Epithelial cell of proximal tubule (primary cell): ENCODE data around the gene NEIL1. TPM values are rescaled to one million over a fixed set of nuclear protein-coding genes. Genes with fewer than 3 reads are reported as not detected.
"Not testable (repeated sequence)": the region's sequence is repeated elsewhere in the genome, so short reads cannot be mapped to it uniquely, and the experiment has no call there.

Source experiments
- DNase-seq: peaks from one replicate; pipeline ENCODE4 v3.0.0-alpha.2; 2011; ENCODE audit warnings: low read depth
- H3K4me3 ChIP-seq: 2 replicates; pipeline ENCODE4 v1.5.1; 2011; ENCODE audit warnings: low read depth, mild to moderate bottlenecking, low read length
- CTCF ChIP-seq: conservative IDR thresholded peaks from 2 replicates; pipeline ENCODE4 v1.5.1; 2012; ENCODE audit warnings: low read depth, mild to moderate bottlenecking, low read length
- total RNA-seq: library from RNA; depleted of rRNA; stranded (reverse); fragments of >200 nt; gene quantifications from 2 replicates; pipeline ENCODE4 v1.2.3, GENCODE V29; 2015

NEIL1 gene
- total RNA-seq, 1 donor from 2014 or later: 7.6 TPM

GRCh38 chr15:75327005-75327404 lies 19.8 kb upstream of the NEIL1 start:
- no peak for DNase-seq
- TF ChIP-seq CTCF: no peak

DNA sequence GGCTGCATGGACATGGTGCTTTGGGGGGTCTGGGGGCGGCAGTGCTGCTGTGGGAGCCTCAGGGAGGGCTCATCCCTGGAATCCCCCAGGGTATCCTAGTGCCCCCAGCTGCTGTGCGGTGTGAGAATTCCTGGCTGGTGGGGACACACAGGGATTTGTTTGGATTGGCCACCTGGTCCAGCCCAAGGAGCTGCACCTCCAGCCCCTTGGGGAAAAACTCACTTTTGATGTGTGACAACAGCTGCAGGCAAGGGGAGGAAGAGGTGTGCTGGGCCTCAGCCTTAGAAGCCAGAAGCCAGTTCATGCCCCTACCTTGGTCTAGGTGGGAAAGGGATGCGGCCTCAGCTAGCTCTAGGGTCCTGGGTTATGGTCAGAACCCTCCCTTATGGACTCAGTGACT lies 19.3 kb upstream of the NEIL1 start:
- no peak overlapping the region for H3K4me3 ChIP-seq
- TF ChIP-seq CTCF: no peak
- DNase-seq: no peak

More at GRCh38 chr15:75327005-75327404, 19.8 kb upstream of the NEIL1 start:
- no peak overlapping the region for H3K4me3 ChIP-seq

- DNase-seq: no peak
- TF ChIP-seq CTCF: no peak
- H3K4me3 ChIP-seq: no peak overlapping the region
These were observed 18.1 kb upstream of the NEIL1 start for GRCh38 chr15:75328493-75329314.

DNA sequence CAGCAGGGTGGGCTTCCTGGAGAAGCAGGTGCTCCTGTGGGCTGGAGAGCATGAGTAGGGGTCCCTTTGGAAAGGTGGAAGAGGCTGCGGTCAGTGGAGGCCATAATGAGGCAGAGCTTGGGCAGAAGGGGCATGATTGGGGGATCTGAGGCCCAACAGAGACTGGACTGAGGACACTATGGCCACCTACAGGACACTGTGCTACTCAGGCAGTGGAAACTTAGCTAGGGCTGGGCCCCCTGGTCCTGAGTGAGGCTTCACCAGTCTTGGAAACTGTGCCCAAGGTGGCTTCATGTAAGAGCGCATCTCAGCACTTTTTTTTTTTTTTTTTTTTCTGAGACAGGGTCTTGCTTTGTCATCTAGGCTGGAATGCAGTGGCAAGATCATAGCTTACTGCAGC lies 17.3 kb upstream of the NEIL1 start:
- no peak for TF ChIP-seq CTCF
- no peak overlapping the region for H3K4me3 ChIP-seq
- no peak for DNase-seq

GRCh38 chr15:75332093-75332492 lies 14.7 kb upstream of the NEIL1 start:
- not testable (repeated sequence) for H3K4me3 ChIP-seq, DNase-seq

DNA sequence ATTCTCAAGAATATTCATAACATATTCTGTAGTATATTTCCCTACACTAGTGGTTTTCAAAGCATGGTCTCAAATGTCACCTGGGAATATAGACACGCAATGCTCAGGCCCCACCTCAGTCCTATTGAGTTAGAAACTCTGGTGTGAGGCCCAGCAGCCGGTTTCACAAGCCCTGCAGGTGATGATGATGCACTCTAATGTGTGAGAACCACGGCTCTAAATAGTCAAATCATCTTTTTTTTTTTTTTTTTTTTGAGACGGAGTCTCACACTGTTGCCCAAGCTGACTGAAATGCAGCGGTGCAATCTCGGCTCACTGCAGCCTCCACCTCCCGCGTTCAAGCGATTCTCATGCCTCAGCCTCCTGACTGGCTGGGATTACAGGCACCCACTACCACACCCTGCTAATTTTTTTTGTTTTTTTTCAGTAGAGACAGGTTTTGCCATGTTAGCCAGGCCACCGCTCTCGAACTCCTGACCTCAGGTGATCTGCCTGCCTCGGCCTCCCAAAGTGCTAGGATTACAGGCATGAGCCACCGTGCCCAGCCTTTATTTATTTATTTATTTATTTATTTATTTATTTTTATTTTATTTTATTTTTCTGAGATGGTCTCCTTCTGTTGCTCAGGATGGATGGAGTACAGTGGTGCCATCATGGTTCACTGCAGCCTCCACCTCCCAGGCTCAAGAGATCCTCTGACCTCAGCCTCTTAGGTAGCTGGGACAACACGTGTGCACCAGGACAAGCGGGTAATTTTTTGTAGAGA lies 13.0 kb upstream of the NEIL1 start:
- DNase-seq: not testable (repeated sequence)

GRCh38 chr15:75335313-75335704 lies 11.5 kb upstream of the NEIL1 start:
- no peak for TF ChIP-seq CTCF
- peak overlapping the region; percentile 88 for H3K4me3 ChIP-seq
- no peak for DNase-seq

More for the DNA sequence above, 13.0 kb upstream of the NEIL1 start:
- not testable (repeated sequence) for H3K4me3 ChIP-seq
